HG03064 (cell line): Measurements from ENCODE around the gene SLC5A2.
"Not testable (repeated sequence)": the region's sequence is repeated elsewhere in the genome, so short reads cannot be mapped to it uniquely, and the experiment has no call there.

Experiments
- ATAC-seq: cut with Tn5 transposase; IDR thresholded peaks from one replicate; pipeline ENCODE4 v1.9.1; 2021; ENCODE audit warnings: low read depth; ENCODE audit not compliant: unreplicated experiment

The SLC5A2 gene

GRCh38 chr16:31491778-31492418, 9.0 kb downstream of the SLC5A2 start:
- ATAC-seq: no peak

- ATAC-seq: no peak
These were observed 10.7 kb downstream of the SLC5A2 start for GRCh38 chr16:31493506-31494125.

- no peak for ATAC-seq
These were observed 13.7 kb downstream of the SLC5A2 start for GRCh38 chr16:31496670-31497069.

- no peak for ATAC-seq
These were observed 15.6 kb downstream of the SLC5A2 start for GRCh38 chr16:31498493-31498892.

GRCh38 chr16:31499928-31500327, 17.0 kb downstream of the SLC5A2 start:
- no peak for ATAC-seq

- ATAC-seq: no peak
These were observed 18.5 kb downstream of the SLC5A2 start for GRCh38 chr16:31501226-31501965.

GRCh38 chr16:31501966-31502348, 19.0 kb downstream of the SLC5A2 start:
- no peak for ATAC-seq

GRCh38 chr16:31502981-31503380, 20.1 kb downstream of the SLC5A2 start:
- no peak for ATAC-seq

GRCh38 chr16:31503555-31503954, 20.6 kb downstream of the SLC5A2 start:
- ATAC-seq: not testable (repeated sequence)

- ATAC-seq: no peak
These were observed 21.2 kb downstream of the SLC5A2 start for GRCh38 chr16:31504159-31504558.

- ATAC-seq: no peak
These were observed 22.6 kb downstream of the SLC5A2 start for GRCh38 chr16:31505483-31505882.

- ATAC-seq: no peak
These were observed 24.6 kb downstream of the SLC5A2 start for GRCh38 chr16:31507617-31507928.

- peak; percentile 84 for ATAC-seq
These were observed 25.2 kb downstream of the SLC5A2 start, which contains the start of gene RUSF1 for GRCh38 chr16:31507929-31508705. Gene RUSF1 (minus strand): TSS chr16:31508391. CDS start chr16:31508373, 18 bp downstream.

- ATAC-seq: no peak
These were observed 25.8 kb downstream of the SLC5A2 start for GRCh38 chr16:31508706-31509195.

GRCh38 chr16:31513126-31513525, 30.2 kb downstream of the SLC5A2 start:
- ATAC-seq: no peak

GRCh38 chr16:31513884-31514283, 31.0 kb downstream of the SLC5A2 start:
- ATAC-seq: no peak

GRCh38 chr16:31517800-31518402, 35.0 kb downstream of the SLC5A2 start:
- no peak for ATAC-seq

GRCh38 chr16:31519759-31520431, 37.0 kb downstream of the SLC5A2 start:
- no peak for ATAC-seq

- no peak for ATAC-seq
These were observed 38.4 kb downstream of the SLC5A2 start for GRCh38 chr16:31521368-31521767.

GRCh38 chr16:31522071-31522470, 39.1 kb downstream of the SLC5A2 start:
- no peak for ATAC-seq
